ENCODE results near the gene TSEN2. TPM values are rescaled to one million over a fixed set of nuclear protein-coding genes. Genes with fewer than 3 reads are reported as not detected.

TSEN2 gene
- total and polyA plus RNA-seq, 10 of the 15 experiments (the other 5 are each of a cell fraction or from before 2014, with no cell fraction given), result 17.7 to 32.3 (median 24.3) TPM

DNA sequence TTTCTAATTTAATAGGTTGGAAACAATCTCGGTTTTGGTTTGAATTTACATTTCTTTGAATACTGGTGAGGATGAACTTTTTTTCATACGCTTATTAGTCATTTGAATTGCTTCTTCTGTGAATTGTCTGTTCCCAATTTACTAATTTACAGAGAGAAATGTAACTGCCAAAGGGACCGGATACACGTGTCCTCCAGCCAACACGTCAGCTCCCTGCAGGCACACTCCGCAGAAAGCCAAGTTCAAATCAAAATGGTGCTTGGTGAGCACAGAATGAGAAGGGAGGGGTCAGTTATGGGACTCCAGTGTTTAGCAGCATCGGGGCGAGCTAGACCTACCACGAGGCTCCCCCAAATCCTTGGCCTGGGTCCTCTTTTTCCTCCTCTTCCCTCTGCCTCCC is 10.8 kb upstream of the TSEN2 start:
- FAIRE-seq (no peak), ATAC-seq (no peak), DNase-seq (ENCODE audit: low read depth, low spot score) (no peak)
- Histone ChIP-seq H3K27ac (ENCODE audit: control insufficient read depth, insufficient read depth) (no peak overlapping the region), H3K79me2 (ENCODE audit: control insufficient read depth, insufficient read depth, low read length) (no peaks in the 10 kb centered on the region), H3K4me3 (no peak overlapping the region), H3K9me3 (replicated peaks; ENCODE audit: control insufficient read depth, insufficient read depth, low read length) (no peaks in the 10 kb centered on the region), H3K27me3 (replicated peaks in 1 of 2; ENCODE audit: control insufficient read depth in 2 of 2, insufficient read depth in 2 of 2, low read length in 1 of 2) (0 out of 4 replicates have a peak, but pooled peaks cover 0 to 2% of the 10 kb centered on the region in 2 experiments), H3K36me3 (ENCODE audit: control insufficient read depth in 2 of 2, insufficient read depth in 2 of 2, low read length in 1 of 2) (no peaks in the 10 kb centered on the region), H3K4me1 (ENCODE audit: control insufficient read depth, insufficient read depth, low read length) (no peaks in the 10 kb centered on the region), H2AFZ (ENCODE audit: control insufficient read depth, low read depth, low read length) (no peak overlapping the region), H3K9ac (ENCODE audit: control insufficient read depth, insufficient read depth, low read length) (no peak overlapping the region), H3K4me2 (ENCODE audit: control insufficient read depth, insufficient read depth) (no peak overlapping the region), H4K20me1 (ENCODE audit: control insufficient read depth, insufficient read depth) (no peaks in the 10 kb centered on the region)
- SMC1A ChIA-PET (ENCODE audit: uncharacterized antibody, unreplicated experiment), result no interaction called here
- in situ Hi-C loops (cut with MboI) (no loop called here), intact Hi-C loops (cut with micrococcal nuclease; ENCODE audit: unreplicated experiment) (loop anchor here (10.0 kb wide), 1 partner anchor 179 kb away; no protein-coding TSS in a partner anchor)
- BruUV-seq (replicated peaks), result no TSS peak
- TF ChIP-seq PAX8 (IDR thresholded peaks at IDR 0.05) (no peak), SMAD1 (IDR thresholded peaks at IDR 0.05; ENCODE audit: low read depth, partially characterized antibody) (no peak), TCF3 (IDR thresholded peaks at IDR 0.05; ENCODE audit: borderline replicate concordance, insufficient read depth, low read depth, low read length) (no peak)
- TF ChIP-seq, protein P1, sequence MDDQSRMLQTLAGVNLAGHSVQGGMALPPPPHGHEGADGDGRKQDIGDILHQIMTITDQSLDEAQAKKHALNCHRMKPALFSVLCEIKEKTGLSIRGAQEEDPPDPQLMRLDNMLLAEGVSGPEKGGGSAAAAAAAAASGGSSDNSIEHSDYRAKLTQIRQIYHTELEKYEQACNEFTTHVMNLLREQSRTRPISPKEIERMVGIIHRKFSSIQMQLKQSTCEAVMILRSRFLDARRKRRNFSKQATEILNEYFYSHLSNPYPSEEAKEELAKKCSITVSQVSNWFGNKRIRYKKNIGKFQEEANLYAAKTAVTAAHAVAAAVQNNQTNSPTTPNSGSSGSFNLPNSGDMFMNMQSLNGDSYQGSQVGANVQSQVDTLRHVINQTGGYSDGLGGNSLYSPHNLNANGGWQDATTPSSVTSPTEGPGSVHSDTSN (IDR thresholded peaks at IDR 0.05; ENCODE audit: insufficient replicate concordance, low read depth, low read length), result no peak
- TF ChIP-seq, protein P2, sequence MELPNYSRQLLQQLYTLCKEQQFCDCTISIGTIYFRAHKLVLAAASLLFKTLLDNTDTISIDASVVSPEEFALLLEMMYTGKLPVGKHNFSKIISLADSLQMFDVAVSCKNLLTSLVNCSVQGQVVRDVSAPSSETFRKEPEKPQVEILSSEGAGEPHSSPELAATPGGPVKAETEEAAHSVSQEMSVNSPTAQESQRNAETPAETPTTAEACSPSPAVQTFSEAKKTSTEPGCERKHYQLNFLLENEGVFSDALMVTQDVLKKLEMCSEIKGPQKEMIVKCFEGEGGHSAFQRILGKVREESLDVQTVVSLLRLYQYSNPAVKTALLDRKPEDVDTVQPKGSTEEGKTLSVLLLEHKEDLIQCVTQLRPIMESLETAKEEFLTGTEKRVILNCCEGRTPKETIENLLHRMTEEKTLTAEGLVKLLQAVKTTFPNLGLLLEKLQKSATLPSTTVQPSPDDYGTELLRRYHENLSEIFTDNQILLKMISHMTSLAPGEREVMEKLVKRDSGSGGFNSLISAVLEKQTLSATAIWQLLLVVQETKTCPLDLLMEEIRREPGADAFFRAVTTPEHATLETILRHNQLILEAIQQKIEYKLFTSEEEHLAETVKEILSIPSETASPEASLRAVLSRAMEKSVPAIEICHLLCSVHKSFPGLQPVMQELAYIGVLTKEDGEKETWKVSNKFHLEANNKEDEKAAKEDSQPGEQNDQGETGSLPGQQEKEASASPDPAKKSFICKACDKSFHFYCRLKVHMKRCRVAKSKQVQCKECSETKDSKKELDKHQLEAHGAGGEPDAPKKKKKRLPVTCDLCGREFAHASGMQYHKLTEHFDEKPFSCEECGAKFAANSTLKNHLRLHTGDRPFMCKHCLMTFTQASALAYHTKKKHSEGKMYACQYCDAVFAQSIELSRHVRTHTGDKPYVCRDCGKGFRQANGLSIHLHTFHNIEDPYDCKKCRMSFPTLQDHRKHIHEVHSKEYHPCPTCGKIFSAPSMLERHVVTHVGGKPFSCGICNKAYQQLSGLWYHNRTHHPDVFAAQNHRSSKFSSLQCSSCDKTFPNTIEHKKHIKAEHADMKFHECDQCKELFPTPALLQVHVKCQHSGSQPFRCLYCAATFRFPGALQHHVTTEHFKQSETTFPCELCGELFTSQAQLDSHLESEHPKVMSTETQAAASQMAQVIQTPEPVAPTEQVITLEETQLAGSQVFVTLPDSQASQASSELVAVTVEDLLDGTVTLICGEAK (IDR thresholded peaks at IDR 0.05; ENCODE audit: borderline replicate concordance), result no peak
- TF ChIP-seq, protein P3, sequence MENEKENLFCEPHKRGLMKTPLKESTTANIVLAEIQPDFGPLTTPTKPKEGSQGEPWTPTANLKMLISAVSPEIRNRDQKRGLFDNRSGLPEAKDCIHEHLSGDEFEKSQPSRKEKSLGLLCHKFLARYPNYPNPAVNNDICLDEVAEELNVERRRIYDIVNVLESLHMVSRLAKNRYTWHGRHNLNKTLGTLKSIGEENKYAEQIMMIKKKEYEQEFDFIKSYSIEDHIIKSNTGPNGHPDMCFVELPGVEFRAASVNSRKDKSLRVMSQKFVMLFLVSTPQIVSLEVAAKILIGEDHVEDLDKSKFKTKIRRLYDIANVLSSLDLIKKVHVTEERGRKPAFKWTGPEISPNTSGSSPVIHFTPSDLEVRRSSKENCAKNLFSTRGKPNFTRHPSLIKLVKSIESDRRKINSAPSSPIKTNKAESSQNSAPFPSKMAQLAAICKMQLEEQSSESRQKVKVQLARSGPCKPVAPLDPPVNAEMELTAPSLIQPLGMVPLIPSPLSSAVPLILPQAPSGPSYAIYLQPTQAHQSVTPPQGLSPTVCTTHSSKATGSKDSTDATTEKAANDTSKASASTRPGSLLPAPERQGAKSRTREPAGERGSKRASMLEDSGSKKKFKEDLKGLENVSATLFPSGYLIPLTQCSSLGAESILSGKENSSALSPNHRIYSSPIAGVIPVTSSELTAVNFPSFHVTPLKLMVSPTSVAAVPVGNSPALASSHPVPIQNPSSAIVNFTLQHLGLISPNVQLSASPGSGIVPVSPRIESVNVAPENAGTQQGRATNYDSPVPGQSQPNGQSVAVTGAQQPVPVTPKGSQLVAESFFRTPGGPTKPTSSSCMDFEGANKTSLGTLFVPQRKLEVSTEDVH (IDR thresholded peaks at IDR 0.05; ENCODE audit: low read depth, partially characterized antibody), result no peak
- CTCF ChIA-PET, result interaction anchor here (1.2 to 4.9 kb wide), 2 partner anchors 335 to 338 kb away, joined by 4 to 16 read pairs; no protein-coding TSS in a partner anchor
- WGBS (ENCODE audit: insufficient coverage, insufficient replicate concordance, low lambda C conversion rate, missing lambda C conversion rate), result 31% methylated on average over 9 of the region's 9 CpGs
- POLR2A ChIA-PET, result no interaction called here
- RAD21 ChIA-PET (ENCODE audit: unreplicated experiment), result no interaction called here
